Limb (tissue), 2 donors: Measurements from ENCODE around the gene MMP11.

ENCODE experiments used
- DNase-seq, 2 donors: peaks; one replicate each; pipeline ENCODE4 v3.0.0-alpha.2; 2016; ENCODE audit errors: extremely low spot score in 2 of 2

Gene MMP11

GRCh38 chr22:23780146-23780748 lies 7.6 kb downstream of the MMP11 start:
- no peak for DNase-seq

- DNase-seq = peak in 1 of 2 donors; percentile 55
These were observed 8.4 kb downstream of the MMP11 start for GRCh38 chr22:23781065-23781464.

GRCh38 chr22:23781511-23782183 lies 9.0 kb downstream of the MMP11 start:
- DNase-seq = no peak

- no peak for DNase-seq
These were observed 9.6 kb downstream of the MMP11 start for GRCh38 chr22:23782252-23782651.

- DNase-seq = no peak
These were observed 10.1 kb downstream of the MMP11 start for GRCh38 chr22:23782703-23783102.

- peak in 1 of 2 donors; percentile 20 for DNase-seq
These were observed 10.9 kb downstream of the MMP11 start for GRCh38 chr22:23783265-23784150.

GRCh38 chr22:23784215-23784732 lies 11.6 kb downstream of the MMP11 start:
- no peak for DNase-seq

GRCh38 chr22:23786261-23786710 lies 13.6 kb downstream of the MMP11 start:
- no peak for DNase-seq

GRCh38 chr22:23786752-23787599 lies 14.3 kb downstream of the MMP11 start, which contains the start of gene SMARCB1:
TSS of gene SMARCB1 (plus strand) at chr22:23786966. CDS start at chr22:23787170, 204 bp downstream.
- DNase-seq = peak; percentile 93 to 96

- no peak for DNase-seq
These were observed 14.9 kb downstream of the MMP11 start for GRCh38 chr22:23787600-23787896.

GRCh38 chr22:23787910-23788309 lies 15.3 kb downstream of the MMP11 start:
- DNase-seq = no peak

- no peak for DNase-seq
These were observed 16.5 kb downstream of the MMP11 start for GRCh38 chr22:23789121-23789520.

- DNase-seq = peak in 1 of 2 donors; percentile 25
These were observed 17.0 kb downstream of the MMP11 start for GRCh38 chr22:23789638-23790037.

GRCh38 chr22:23790819-23791737 lies 18.4 kb downstream of the MMP11 start:
- peak; percentile 58 to 69 for DNase-seq

- peak in 1 of 2 donors; percentile 25 for DNase-seq
These were observed 19.3 kb downstream of the MMP11 start for GRCh38 chr22:23791738-23792645.

- no peak for DNase-seq
These were observed 20.7 kb downstream of the MMP11 start for GRCh38 chr22:23793326-23793725.

GRCh38 chr22:23796461-23796860 lies 23.8 kb downstream of the MMP11 start:
- peak; percentile 57 to 68 for DNase-seq

- DNase-seq = no peak
These were observed 27.9 kb downstream of the MMP11 start for GRCh38 chr22:23800297-23801237.
